Germinal center (tissue), 1 donor: ENCODE data around the gene OAS2.
"Not testable (repeated sequence)": the region's sequence is repeated elsewhere in the genome, so short reads cannot be mapped to it uniquely, and the experiment has no call there.

Source experiments
- DNase-seq: peaks from one replicate; pipeline ENCODE4 v3.0.0; 2012; ENCODE audit warnings: mixed read lengths, low spot score

The OAS2 gene

GRCh38 chr12:112957125-112957524 is 21.2 kb upstream of the OAS2 start:
- not testable (repeated sequence) for DNase-seq

GRCh38 chr12:112961074-112961473 is 17.2 kb upstream of the OAS2 start:
- DNase-seq, result peak; percentile 58

GRCh38 chr12:112961536-112961935 is 16.8 kb upstream of the OAS2 start:
- DNase-seq, result no peak

- DNase-seq, result no peak
Measured at GRCh38 chr12:112962561-112962960, 15.8 kb upstream of the OAS2 start.

- DNase-seq, result no peak
Measured at GRCh38 chr12:112963227-112963861, 15.0 kb upstream of the OAS2 start.

GRCh38 chr12:112964067-112964670 is 14.2 kb upstream of the OAS2 start:
- no peak for DNase-seq

- no peak for DNase-seq
Measured at GRCh38 chr12:112964915-112965314, 13.4 kb upstream of the OAS2 start.

- DNase-seq, result no peak
Measured at GRCh38 chr12:112965643-112966042, 12.7 kb upstream of the OAS2 start.

GRCh38 chr12:112967306-112967705 is 11.0 kb upstream of the OAS2 start:
- DNase-seq, result no peak

- DNase-seq, result no peak
Measured at GRCh38 chr12:112967858-112968257, 10.5 kb upstream of the OAS2 start.

GRCh38 chr12:112969547-112970306 is 8.6 kb upstream of the OAS2 start:
- DNase-seq, result no peak

GRCh38 chr12:112970391-112970790 is 7.9 kb upstream of the OAS2 start:
- DNase-seq, result no peak

- DNase-seq, result no peak
Measured at GRCh38 chr12:112971248-112971647, 7.1 kb upstream of the OAS2 start.

GRCh38 chr12:112973011-112973735 is 5.1 kb upstream of the OAS2 start:
- no peak for DNase-seq

- DNase-seq, result no peak
Measured at GRCh38 chr12:112973818-112974231, 4.5 kb upstream of the OAS2 start.

GRCh38 chr12:112974904-112975303 is 3.4 kb upstream of the OAS2 start:
- DNase-seq, result no peak

GRCh38 chr12:112977139-112977538 is 1.2 kb upstream of the OAS2 start:
- no peak for DNase-seq

- DNase-seq, result no peak
Measured at GRCh38 chr12:112977641-112978040, 678 bp upstream of the OAS2 start.

- DNase-seq, result peak; percentile 33
Measured at GRCh38 chr12:112979041-112979680, 842 bp downstream of the OAS2 start.

GRCh38 chr12:112980491-112981158 is 2.3 kb downstream of the OAS2 start:
- DNase-seq, result no peak

GRCh38 chr12:112985642-112986290 is 7.4 kb downstream of the OAS2 start:
- DNase-seq, result no peak
